Left lung (tissue), 10 donors: Measurements from ENCODE around the gene OPRL1. TPM values are rescaled to one million over a fixed set of nuclear protein-coding genes. Genes with fewer than 3 reads are reported as not detected.
A peak's percentile ranks its signal among the peaks of the same experiment; 100 is the strongest.
"Not testable (repeated sequence)": the region's sequence is repeated elsewhere in the genome, so short reads cannot be mapped to it uniquely, and the experiment has no call there.

ENCODE experiments used
- ATAC-seq: fragments of 200-7000 bp; cut with Tn5 transposase; one replicate; pipeline ENCODE4 v1.9.1; 2020; ENCODE audit warnings: moderate library complexity
- DNase-seq, 4 donors: peaks; one replicate each; pipeline ENCODE4 v3.0.0-alpha.2; 2013 to 2020
- H3K27ac ChIP-seq, 2 donors: fragments of 200-600 bp; sonication (generic) in 1 of 2; one replicate each; pipeline versions ENCODE4 v1.5.0 to v1.8.0; 2020 to 2021
- H3K27me3 ChIP-seq, 2 donors: fragments of 200-600 bp; sonication (generic) in 1 of 2; one replicate each; pipeline versions ENCODE4 v1.5.0 to v1.8.0; 2020 to 2021
- H3K36me3 ChIP-seq, 2 donors: fragments of 200-600 bp; sonication (generic) in 1 of 2; one replicate each; pipeline versions ENCODE4 v1.5.0 to v1.8.0; 2020 to 2021
- H3K4me1 ChIP-seq, 2 donors: fragments of 200-600 bp; one replicate each; pipeline ENCODE4 v1.8.0; 2021
- H3K4me3 ChIP-seq, 2 donors: fragments of 200-600 bp; sonication (generic) in 1 of 2; one replicate each; pipeline versions ENCODE4 v1.5.0 to v1.8.0; 2020 to 2021; ENCODE audit warnings: mild to moderate bottlenecking in 1 of 2
- H3K9me3 ChIP-seq, 2 donors: fragments of 200-600 bp; sonication (generic) in 1 of 2; one replicate each; pipeline versions ENCODE4 v1.5.0 to v1.8.0; 2020 to 2021
- CTCF ChIP-seq, 2 donors: fragments of 200-600 bp; sonication (generic) in 1 of 2; IDR thresholded peaks; one replicate each; pipeline versions ENCODE4 v1.5.0 to v1.8.0; 2021; ENCODE audit warnings: antibody characterized with exemption in 2 of 2
- intact Hi-C, 2 donors: fragments of 100-400 bp; cut with DNase I; formaldehyde crosslinking; loops; one replicate each; pipeline versions ENCODE4 v1.11.2 to v1.14.2; 2022
- polyA plus RNA-seq, 6 donors: library from polyadenylated mRNA; unstranded; fragments of 120-200 nt; gene quantifications; one replicate each; pipeline ENCODE4 v1.2.1, GENCODE V29; 2013; ENCODE audit not compliant: insufficient read length in 6 of 6
- total RNA-seq, 2 donors: library from RNA; stranded (reverse); fragmentation: NEBNext Ultra II Directional; extraction: Animal tissue kit (Norgen Biotek cat#: 25700); gene quantifications; one replicate each; pipeline ENCODE4 v1.2.1, GENCODE V29; 2021
- donor health status: DM: no; HTN: yes; CAD: no.
- donor health status: DM: no; HTN: no; CAD: no.

Gene OPRL1
- total and polyA plus RNA-seq, 8 donors, result 1.8 to 2.5 (median 2.2) TPM

GRCh38 chr20:64119301-64119680 lies 39.4 kb downstream of the OPRL1 start:
- peaks cover 0 to 11% of the 10 kb centered on the region in 2 donors for H3K4me1 ChIP-seq
- H3K27ac ChIP-seq, result no peak overlapping the region
- no peaks in the 10 kb centered on the region for H3K36me3 ChIP-seq
- H3K9me3 ChIP-seq, result no peaks in the 10 kb centered on the region
- ATAC-seq, result no peak
- no peak for TF ChIP-seq CTCF (IDR thresholded peaks at IDR 0.05)
- H3K27me3 ChIP-seq, result peaks cover 0 to 17% of the 10 kb centered on the region in 2 donors
- DNase-seq, result peak in 2 of 4 donors; percentile 12 to 30
- intact Hi-C loops, result no loop called here
- no peak overlapping the region for H3K4me3 ChIP-seq

- Histone ChIP-seq H3K27ac (no peak overlapping the region), H3K4me3 (no peak overlapping the region), H3K27me3 (peaks cover 0 to 17% of the 10 kb centered on the region in 2 donors), H3K9me3 (no peaks in the 10 kb centered on the region), H3K36me3 (no peaks in the 10 kb centered on the region), H3K4me1 (peaks cover 0 to 11% of the 10 kb centered on the region in 2 donors)
- DNase-seq, result peak in 2 of 4 donors; percentile 29 to 47
- intact Hi-C loops, result no loop called here
- TF ChIP-seq CTCF (IDR thresholded peaks at IDR 0.05), result no peak
- ATAC-seq, result no peak
These were observed 39.9 kb downstream of the OPRL1 start for GRCh38 chr20:64119681-64120341.

- H3K27ac ChIP-seq, result no peak overlapping the region
- H3K36me3 ChIP-seq, result no peaks in the 10 kb centered on the region
- intact Hi-C loops, result no loop called here
- peak in 2 of 4 donors; percentile 4 to 30 for DNase-seq
- no peak for TF ChIP-seq CTCF (IDR thresholded peaks at IDR 0.05)
- H3K4me1 ChIP-seq, result peaks cover 0 to 11% of the 10 kb centered on the region in 2 donors
- H3K9me3 ChIP-seq, result no peaks in the 10 kb centered on the region
- ATAC-seq, result no peak
- H3K27me3 ChIP-seq, result peaks cover 0 to 17% of the 10 kb centered on the region in 2 donors
- no peak overlapping the region for H3K4me3 ChIP-seq
These were observed 41.7 kb downstream of the OPRL1 start for GRCh38 chr20:64121586-64121985.

- intact Hi-C loops, H3K4me3 ChIP-seq, H3K9me3 ChIP-seq, ATAC-seq, H3K36me3 ChIP-seq, DNase-seq, H3K27ac ChIP-seq: not testable (repeated sequence)
- H3K4me1 ChIP-seq, result peaks cover 0 to 11% of the 10 kb centered on the region in 2 donors
- H3K27me3 ChIP-seq, result peaks cover 0 to 17% of the 10 kb centered on the region in 2 donors
These were observed 43.0 kb downstream of the OPRL1 start for GRCh38 chr20:64122927-64123326.

GRCh38 chr20:64123517-64123916 lies 43.6 kb downstream of the OPRL1 start:
- peaks cover 0 to 18% of the 10 kb centered on the region in 2 donors for H3K27me3 ChIP-seq
- H3K4me1 ChIP-seq, result peaks cover 0 to 11% of the 10 kb centered on the region in 2 donors
- H3K36me3 ChIP-seq, H3K4me3 ChIP-seq, DNase-seq, ATAC-seq, H3K27ac ChIP-seq, intact Hi-C loops, H3K9me3 ChIP-seq: not testable (repeated sequence)

GRCh38 chr20:64129146-64129782 lies 49.4 kb downstream of the OPRL1 start:
- intact Hi-C loops, result no loop called here
- Histone ChIP-seq H3K9me3 (no peaks in the 10 kb centered on the region), H3K27me3 (peaks cover 0 to 24% of the 10 kb centered on the region in 2 donors), H3K27ac (no peak overlapping the region), H3K4me3 (no peak overlapping the region), H3K4me1 (no peaks in the 10 kb centered on the region), H3K36me3 (no peaks in the 10 kb centered on the region)
- no peak for TF ChIP-seq CTCF (IDR thresholded peaks at IDR 0.05)
- DNase-seq (peak in 2 of 4 donors; percentile 14 to 61), ATAC-seq (no peak)
